Brain microvascular endothelial cell (primary cell): ENCODE results near the gene RGS1.

Experiments
- DNase-seq: peaks from one replicate; pipeline ENCODE4 v3.0.0-alpha.2; 2020
- H3K27ac ChIP-seq: fragments of 250-450 bp; sonication (Bioruptor Pico); 2 replicates; pipeline ENCODE4 v1.5.1; 2020; ENCODE audit warnings: mild to moderate bottlenecking, moderate library complexity
- H3K27me3 ChIP-seq: fragments of 250-450 bp; sonication (Bioruptor Pico); replicated peaks from 2 replicates; pipeline ENCODE4 v1.5.1; 2020; ENCODE audit warnings: mild to moderate bottlenecking
- H3K36me3 ChIP-seq: fragments of 250-450 bp; sonication (Bioruptor Pico); replicated peaks from 2 replicates; pipeline ENCODE4 v1.5.1; 2020; ENCODE audit warnings: mild to moderate bottlenecking
- H3K4me3 ChIP-seq: 2 replicates; pipeline ENCODE4 v1.5.1; 2011; ENCODE audit warnings: low read depth, mild to moderate bottlenecking, control low read depth, low read length, moderate library complexity
- CTCF ChIP-seq: IDR thresholded peaks from 2 replicates; pipeline ENCODE4 v1.5.1; 2011; ENCODE audit warnings: low read depth, mild to moderate bottlenecking, moderate library complexity, low read length, control low read depth, inconsistent platforms; ENCODE audit errors: missing control alignments
- in situ Hi-C: cut with HindIII; loops from 2 replicates; pipeline ENCODE4 v1.10.0; 2017; ENCODE audit warnings: low sequenced_read_pairs, low pct_ligation_motif_present

Gene RGS1

GRCh38 chr1:192539297-192540092, 36.1 kb upstream of the RGS1 start:
- H3K27ac ChIP-seq: peak overlapping the region; percentile 85
- no peaks in the 10 kb centered on the region for H3K27me3 ChIP-seq
- no peak overlapping the region for H3K4me3 ChIP-seq
- in situ Hi-C loops: no loop called here
- peak; percentile 93 for DNase-seq
- TF ChIP-seq CTCF: no peak
- H3K36me3 ChIP-seq: no peaks in the 10 kb centered on the region

- H3K4me3 ChIP-seq: no peak overlapping the region
- H3K27ac ChIP-seq: no peak overlapping the region
- H3K36me3 ChIP-seq: no peaks in the 10 kb centered on the region
- no peaks in the 10 kb centered on the region for H3K27me3 ChIP-seq
- in situ Hi-C loops: no loop called here
- no peak for TF ChIP-seq CTCF
- no peak for DNase-seq
Measured at GRCh38 chr1:192543445-192543844, 32.1 kb upstream of the RGS1 start.

- Histone ChIP-seq H3K27me3 (no peaks in the 10 kb centered on the region), H3K27ac (no peak overlapping the region), H3K36me3 (no peaks in the 10 kb centered on the region), H3K4me3 (no peak overlapping the region)
- no peak for TF ChIP-seq CTCF
- no peak for DNase-seq
- in situ Hi-C loops: no loop called here
Measured at GRCh38 chr1:192545896-192546521, 29.6 kb upstream of the RGS1 start.

- no peak for TF ChIP-seq CTCF
- H3K4me3 ChIP-seq: no peak overlapping the region
- no peaks in the 10 kb centered on the region for H3K27me3 ChIP-seq
- H3K27ac ChIP-seq: no peak overlapping the region
- no peak for DNase-seq
- no peaks in the 10 kb centered on the region for H3K36me3 ChIP-seq
- in situ Hi-C loops: no loop called here
Measured at GRCh38 chr1:192546596-192547190, 28.9 kb upstream of the RGS1 start.

GRCh38 chr1:192547501-192547900, 28.1 kb upstream of the RGS1 start:
- DNase-seq: no peak
- H3K27me3 ChIP-seq: no peaks in the 10 kb centered on the region
- no peaks in the 10 kb centered on the region for H3K36me3 ChIP-seq
- H3K4me3 ChIP-seq: no peak overlapping the region
- in situ Hi-C loops: no loop called here
- H3K27ac ChIP-seq: no peak overlapping the region
- no peak for TF ChIP-seq CTCF
